Posterior cingulate gyrus (tissue), 11 donors: ENCODE data around the gene PRRC2B.
"Not testable (repeated sequence)": the region's sequence is repeated elsewhere in the genome, so short reads cannot be mapped to it uniquely, and the experiment has no call there.

Experiments used
- DNase-seq, 10 donors: peaks; one replicate each; pipeline versions ENCODE4 v3.0.0 to v3.0.0-alpha.2; 2020 to 2021; ENCODE audit warnings: mixed read lengths in 3 of 10
- intact Hi-C: fragments of 100-400 bp; cut with DNase I; formaldehyde crosslinking; loops from one replicate; pipeline ENCODE4 v1.15.1; 2023

The PRRC2B gene

GRCh38 chr9:131429121-131430012, 35.5 kb downstream of the PRRC2B start:
- no peak for DNase-seq
- intact Hi-C loops: no loop called here

DNA sequence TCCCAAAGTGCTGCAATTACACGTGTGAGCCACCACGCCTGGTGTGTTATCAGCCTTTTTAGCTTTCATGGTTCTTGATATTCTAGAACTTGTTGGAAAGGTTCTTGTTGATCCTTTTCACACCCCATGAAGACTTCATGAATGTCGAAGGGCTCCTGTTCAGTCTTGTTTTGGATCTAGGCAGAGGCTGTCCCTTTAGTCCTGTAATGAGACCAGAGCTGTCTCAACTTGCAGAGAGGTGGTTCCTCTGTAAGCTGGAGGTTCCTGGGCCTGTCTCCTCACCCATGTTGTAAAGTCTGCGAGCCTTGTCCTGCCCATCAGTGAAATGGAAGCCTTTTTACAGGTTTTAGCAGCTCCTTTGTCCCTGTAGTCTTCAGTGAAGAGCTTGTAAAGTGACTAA, 38.2 kb downstream of the PRRC2B start:
- intact Hi-C loops: no loop called here
- DNase-seq: no peak

DNA sequence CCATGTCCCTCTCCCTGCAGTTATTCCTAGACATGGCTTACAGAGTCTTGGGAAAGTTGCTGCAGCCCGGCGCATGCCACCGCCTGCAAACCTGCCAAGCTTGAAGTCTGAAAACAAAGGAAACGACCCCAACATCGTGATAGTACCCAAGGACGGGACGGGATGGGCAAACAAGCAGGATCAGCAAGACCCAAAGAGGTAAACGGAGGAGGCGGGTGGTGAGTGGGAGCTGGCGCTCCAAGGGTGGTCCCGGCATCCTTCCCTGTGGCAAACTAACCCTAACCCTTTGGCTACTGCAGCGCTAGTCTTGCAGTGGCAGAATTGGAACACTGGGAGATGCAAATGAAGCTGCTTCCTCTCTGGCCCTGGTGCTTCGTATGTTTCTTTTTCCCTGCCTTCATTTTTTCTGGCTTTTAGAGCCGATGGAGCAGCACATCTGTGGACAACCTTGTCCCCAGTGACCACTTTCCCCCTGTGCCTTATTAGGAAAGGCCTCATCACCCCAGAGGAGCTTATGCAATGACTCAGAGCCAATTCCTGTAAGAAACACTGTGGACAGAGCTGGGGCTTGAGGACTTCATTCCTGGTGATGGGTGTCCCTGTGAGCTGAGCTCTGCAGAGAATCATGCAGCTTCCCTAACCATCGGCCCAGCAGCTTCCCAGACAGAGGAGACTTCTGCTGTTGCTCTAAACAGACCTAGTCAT, 38.9 kb downstream of the PRRC2B start:
- intact Hi-C loops: no loop called here
- no peak for DNase-seq

- DNase-seq: no peak
- intact Hi-C loops: no loop called here
Observed at GRCh38 chr9:131433302-131433854, 39.5 kb downstream of the PRRC2B start.

DNA sequence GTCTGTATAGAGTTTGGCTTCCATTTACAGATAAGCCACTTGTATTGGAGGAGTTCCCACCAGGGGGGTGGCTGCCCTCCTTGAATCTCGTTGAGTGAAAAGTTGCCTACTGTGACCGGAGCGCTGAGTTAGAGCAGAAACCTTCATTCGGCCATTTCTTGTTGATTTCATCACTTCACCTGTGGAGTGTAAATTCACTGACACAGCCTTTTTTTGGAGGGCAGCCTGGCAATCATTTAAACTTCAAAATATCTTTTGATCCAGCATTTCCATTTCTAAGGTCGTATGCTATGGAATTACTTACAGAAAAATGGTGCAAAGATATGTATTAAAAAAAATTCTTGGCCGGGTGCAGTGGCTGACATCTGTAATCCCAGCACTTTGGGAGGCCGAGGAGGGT, 40.8 kb downstream of the PRRC2B start:
- intact Hi-C loops: no loop called here
- DNase-seq: no peak

- DNase-seq: no peak
- intact Hi-C loops: no loop called here
Observed at GRCh38 chr9:131436376-131436775, 42.5 kb downstream of the PRRC2B start.

DNA sequence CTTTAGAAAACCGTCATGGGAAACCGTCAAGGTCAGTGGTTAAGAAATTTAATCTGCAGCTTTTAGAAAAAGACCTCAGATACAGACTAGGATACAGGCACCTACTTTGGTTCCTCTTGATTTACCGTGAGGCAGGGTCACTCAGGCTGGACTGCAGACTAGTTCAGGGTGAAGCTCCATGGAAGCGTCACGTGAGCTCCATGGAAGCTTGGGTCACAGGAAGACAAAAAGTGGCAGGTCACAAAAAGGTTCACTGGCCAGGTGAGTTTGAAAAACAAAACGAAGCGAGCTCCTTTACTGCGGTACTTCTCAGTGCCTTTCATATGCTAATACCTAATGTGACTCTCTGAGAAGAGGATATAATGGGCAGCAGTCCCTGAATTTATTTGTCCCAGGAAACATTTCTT, 43.0 kb downstream of the PRRC2B start:
- no peak for DNase-seq
- intact Hi-C loops: no loop called here

DNA sequence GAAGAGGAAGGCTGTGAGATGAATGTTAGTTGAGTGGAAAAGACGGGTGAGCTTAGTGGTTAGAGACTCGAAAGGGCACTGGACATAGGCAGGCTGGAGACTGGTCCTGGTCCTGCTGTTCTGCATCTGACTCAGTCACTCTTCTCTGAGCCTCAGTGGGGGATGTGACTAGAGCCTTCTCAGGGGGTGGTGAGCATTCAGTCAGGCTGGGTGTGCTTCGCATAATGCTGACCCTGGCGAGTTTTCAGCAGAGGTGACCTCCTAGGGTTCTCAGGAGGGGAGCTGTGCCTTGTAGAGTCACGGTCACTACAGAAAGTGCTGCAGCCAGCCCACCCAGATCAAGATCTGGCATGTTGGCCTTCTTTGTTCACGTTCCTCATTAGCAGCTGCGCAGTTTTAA, 44.3 kb downstream of the PRRC2B start:
- DNase-seq: no peak
- intact Hi-C loops: no loop called here

GRCh38 chr9:131439224-131439623, 45.3 kb downstream of the PRRC2B start:
- intact Hi-C loops: no loop called here
- DNase-seq: no peak

- intact Hi-C loops: no loop called here
- DNase-seq: no peak
Observed at GRCh38 chr9:131441441-131441840, 47.6 kb downstream of the PRRC2B start.

DNA sequence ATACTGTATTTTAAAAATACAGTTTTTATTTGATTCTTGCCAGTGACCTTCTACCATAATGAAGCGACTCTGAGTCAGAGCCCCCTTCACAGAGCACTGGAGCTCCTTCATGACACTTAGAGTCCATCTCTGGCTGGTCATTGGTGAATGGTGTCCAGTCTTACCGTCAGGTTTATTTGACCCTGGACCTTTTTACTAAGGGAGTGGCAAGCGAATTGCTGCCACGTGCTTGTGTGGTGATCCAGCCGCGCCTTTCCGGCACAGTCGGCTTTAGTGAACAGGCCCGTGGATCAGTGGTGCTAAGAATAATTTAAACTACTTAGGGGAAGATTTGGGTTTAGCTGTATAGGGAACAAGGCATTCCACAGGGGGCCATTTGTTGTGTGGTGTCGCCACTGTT, 48.5 kb downstream of the PRRC2B start:
- peak in 1 of 10 donors; percentile 30 for DNase-seq

GRCh38 chr9:131443648-131444047, 49.8 kb downstream of the PRRC2B start:
- intact Hi-C loops: no loop called here
- no peak for DNase-seq

More for the DNA sequence above, 48.5 kb downstream of the PRRC2B start:
- intact Hi-C loops: no loop called here

DNA sequence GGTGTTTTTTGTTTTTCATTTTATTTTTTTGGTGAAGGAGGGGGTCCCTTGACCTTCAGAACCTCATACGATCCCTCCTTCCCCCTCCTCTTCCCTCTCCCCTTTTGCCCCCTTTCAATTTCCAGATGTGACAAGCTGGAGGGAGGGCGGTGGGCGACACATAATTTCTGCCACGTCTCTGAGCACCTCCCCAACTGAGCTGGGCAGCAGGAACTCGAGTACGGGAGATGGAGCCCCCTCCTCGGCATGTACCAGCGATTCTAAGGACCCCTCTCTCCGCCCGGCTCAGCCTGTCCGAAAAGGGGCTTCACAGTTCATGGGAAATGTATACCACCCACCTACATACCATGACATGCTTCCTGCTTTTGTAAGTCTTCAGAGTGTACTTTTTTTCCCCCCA, 52.4 kb downstream of the PRRC2B start:
- intact Hi-C loops: no loop called here
- no peak for DNase-seq

- intact Hi-C loops: no loop called here
- no peak for DNase-seq
Observed at GRCh38 chr9:131447148-131447547, 53.3 kb downstream of the PRRC2B start.

- intact Hi-C loops: no loop called here
- DNase-seq: no peak
Observed at GRCh38 chr9:131447600-131447999, 53.7 kb downstream of the PRRC2B start.

DNA sequence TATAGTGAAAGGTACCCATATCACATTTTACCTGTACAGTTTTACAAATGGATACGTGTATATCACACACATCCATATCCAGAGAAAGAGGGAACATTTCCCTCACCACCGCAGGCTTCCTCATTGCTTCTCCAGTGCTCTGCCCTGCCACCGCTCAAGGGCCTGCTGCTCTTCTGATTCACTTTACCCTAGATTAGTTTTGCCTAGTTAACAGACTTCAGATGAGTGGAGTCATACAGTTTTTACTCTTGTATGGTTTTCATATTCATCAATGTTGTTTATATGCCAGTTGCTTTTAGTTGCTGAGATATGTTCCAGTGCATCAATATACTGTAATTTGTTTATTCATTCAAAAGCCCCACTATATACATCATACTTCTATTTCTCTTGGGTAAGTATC, 54.9 kb downstream of the PRRC2B start:
- no peak for DNase-seq
- intact Hi-C loops: no loop called here

- intact Hi-C loops: no loop called here
- DNase-seq: no peak
Observed at GRCh38 chr9:131449276-131449675, 55.4 kb downstream of the PRRC2B start.

- intact Hi-C loops: no loop called here
- no peak for DNase-seq
Observed at GRCh38 chr9:131454028-131454427, 60.1 kb downstream of the PRRC2B start.

DNA sequence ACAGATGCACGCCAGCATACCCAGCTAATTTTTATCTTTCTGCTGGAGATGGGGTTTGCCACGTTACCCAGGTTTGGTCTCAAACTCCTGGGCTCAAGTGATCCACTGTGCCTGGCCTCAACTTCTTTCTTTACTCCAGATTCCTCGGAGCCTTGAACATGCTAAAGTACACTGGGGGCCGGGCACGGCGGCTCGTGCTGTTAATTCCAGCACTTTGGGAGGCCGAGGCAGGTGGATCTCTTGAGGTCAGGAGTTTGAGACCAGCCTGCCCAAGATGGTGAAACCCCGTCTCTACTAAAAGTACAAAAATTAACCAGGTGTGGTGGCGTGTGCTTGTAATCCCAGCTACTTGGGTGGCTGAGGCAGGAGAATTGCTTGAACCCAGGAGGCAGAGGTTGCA, 61.8 kb downstream of the PRRC2B start:
- DNase-seq, intact Hi-C loops: not testable (repeated sequence)

DNA sequence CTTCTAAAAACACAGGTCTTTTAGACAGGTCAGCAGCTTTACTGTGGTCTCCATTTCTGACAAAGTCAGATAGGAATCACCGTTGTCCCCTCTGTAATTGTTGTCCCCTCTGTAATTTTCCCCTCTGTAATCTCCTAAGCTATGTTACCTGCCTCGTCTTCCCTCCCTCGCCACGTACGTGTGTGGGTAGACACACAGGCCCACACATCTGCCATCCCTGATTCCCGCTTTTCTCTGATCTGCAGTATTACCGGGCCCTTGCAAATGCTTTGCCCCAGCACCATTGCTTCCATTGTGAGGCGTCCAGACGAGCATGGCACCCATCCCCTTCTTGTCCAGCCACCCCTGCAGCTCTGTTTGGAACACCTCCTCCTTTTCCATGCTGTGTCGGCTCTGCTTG, 63.9 kb downstream of the PRRC2B start:
- DNase-seq: no peak
- intact Hi-C loops: no loop called here

DNA sequence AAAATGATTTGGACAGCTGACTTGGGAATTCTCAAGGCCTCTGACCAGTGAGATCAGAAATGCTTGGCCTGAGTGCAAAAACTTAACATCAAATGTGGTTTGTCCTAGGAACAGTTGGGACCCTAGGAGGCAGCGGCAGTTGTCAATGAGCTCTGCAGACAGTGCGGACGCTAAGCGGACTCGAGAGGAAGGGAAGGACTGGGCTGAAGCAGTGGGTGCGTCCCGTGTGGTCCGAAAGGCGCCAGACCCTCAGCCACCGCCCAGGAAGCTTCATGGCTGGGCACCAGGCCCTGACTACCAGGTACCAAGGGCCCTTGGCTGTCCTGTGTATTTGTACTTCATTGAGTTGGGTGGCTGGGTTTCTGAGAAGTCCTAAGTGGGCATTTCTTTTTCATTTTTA, 65.2 kb downstream of the PRRC2B start:
- intact Hi-C loops: no loop called here
- no peak for DNase-seq

DNA sequence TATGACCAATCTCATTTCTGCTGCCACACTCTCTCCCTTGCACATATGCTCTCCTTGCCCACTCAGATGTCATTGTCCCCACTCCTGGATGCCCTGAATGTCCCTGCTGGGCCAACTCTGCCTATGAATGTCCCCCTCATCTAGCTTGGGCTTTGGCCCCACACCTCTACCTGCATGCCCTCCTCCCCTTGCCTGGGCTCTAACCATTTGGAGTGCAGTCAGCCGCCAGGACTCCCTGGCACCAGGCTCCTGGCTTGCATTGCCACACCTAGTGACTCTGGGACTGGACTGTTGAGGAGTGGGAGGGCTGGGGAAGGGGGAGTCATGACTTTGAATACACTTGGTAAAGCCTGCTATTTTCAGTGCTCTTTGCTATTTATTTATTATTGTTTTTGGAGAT, 67.3 kb downstream of the PRRC2B start:
- DNase-seq: no peak
- intact Hi-C loops: no loop called here
